Heart left ventricle (tissue), 16 donors: Measurements from ENCODE around the gene BTN2A1. TPM values are rescaled to one million over a fixed set of nuclear protein-coding genes. Genes with fewer than 3 reads are reported as not detected.
"Not testable (repeated sequence)": the region's sequence is repeated elsewhere in the genome, so short reads cannot be mapped to it uniquely, and the experiment has no call there.

Source experiments
- ATAC-seq, 4 donors: fragments of 200-7000 bp; cut with Tn5 transposase; one replicate each; pipeline ENCODE4 v1.9.1; 2020 to 2022; ENCODE audit warnings: moderate library complexity in 4 of 4, mild to moderate bottlenecking in 3 of 4, moderate number of reproducible peaks in 1 of 4
- DNase-seq, 5 donors: peaks; one replicate each; pipeline ENCODE4 v3.0.0-alpha.2; 2020
- H3K27ac ChIP-seq, 12 donors: fragments of 200-600 bp; sonication (generic) in 4 of 12; one replicate each; pipeline versions ENCODE4 v1.5.0 to v1.8.0; 2016 to 2022; ENCODE audit warnings: mild to moderate bottlenecking in 2 of 12
- H3K27me3 ChIP-seq, 9 donors: fragments of 200-600 bp; sonication (generic) in 2 of 9; one replicate each; pipeline versions ENCODE4 v1.5.1 to v1.8.0; 2016 to 2022; ENCODE audit warnings: mild to moderate bottlenecking in 3 of 9
- H3K36me3 ChIP-seq, 9 donors: fragments of 200-600 bp; sonication (generic) in 2 of 9; one replicate each; pipeline versions ENCODE4 v1.5.0 to v1.8.0; 2018 to 2022; ENCODE audit warnings: mild to moderate bottlenecking in 2 of 9
- H3K4me1 ChIP-seq, 12 donors: fragments of 200-600 bp; sonication (generic) in 4 of 12; one replicate each; pipeline versions ENCODE4 v1.5.0 to v1.8.0; 2016 to 2022; ENCODE audit warnings: mild to moderate bottlenecking in 3 of 12
- H3K4me3 ChIP-seq, 12 donors: fragments of 200-600 bp; sonication (generic) in 4 of 12; one replicate each; pipeline versions ENCODE4 v1.5.0 to v1.8.0; 2017 to 2022; ENCODE audit warnings: mild to moderate bottlenecking in 9 of 12, moderate library complexity in 4 of 12
- H3K9me3 ChIP-seq, 12 donors: fragments of 200-600 bp; sonication (generic) in 4 of 12; one replicate each; pipeline versions ENCODE4 v1.5.0 to v1.8.0; 2016 to 2022; ENCODE audit warnings: mild to moderate bottlenecking in 1 of 12
- POLR2A ChIP-seq, 2 donors: fragments of 450-650 bp; IDR thresholded peaks; one replicate each; pipeline ENCODE4 v1.6.1; 2017; ENCODE audit warnings: antibody characterized with exemption in 2 of 2, mild to moderate bottlenecking in 2 of 2, moderate library complexity in 2 of 2
- WGBS, 4 donors: extraction: QIAGEN DNeasy Blood & Tissue Kit in 2 of 4; methylation state at CpG; one replicate each; pipeline versions ENCODE4 v1.1.5 to v1.1.7; 2013 to 2018; 5-methylcytosine and 5-hydroxymethylcytosine counted together
- intact Hi-C, 10 donors: fragments of 100-400 bp; cut with DNase I; formaldehyde crosslinking; loops; one replicate each; pipeline versions ENCODE4 v1.11.1 to v1.14.2; 2022
- polyA plus RNA-seq, 2 donors: library from polyadenylated mRNA; stranded (reverse); fragments of 200-250 nt; gene quantifications; one replicate each; pipeline ENCODE4 v1.2.3, GENCODE V29; 2013
- total RNA-seq, 9 donors: library from RNA; depleted of rRNA in 2 of 9; stranded (reverse); fragments of >200 nt in 2 of 9; fragmentation: NEBNext Ultra II Directional in 3 of 9; extraction: Animal tissue kit (Norgen Biotek cat#: 25700) in 3 of 9; gene quantifications; one replicate each; pipeline versions ENCODE4 v1.1.0 to v1.2.4, GENCODE V29; 2016 to 2023
- TF ChIP-seq, protein P1 (sequence below), 12 donors: fragments of 200-600 bp; sonication (generic) in 4 of 12; IDR thresholded peaks; one replicate each; pipeline versions ENCODE4 v1.5.0 to v1.8.0; 2018 to 2022; ENCODE audit warnings: antibody characterized with exemption in 12 of 12, mild to moderate bottlenecking in 5 of 12
- donor health status: ischemic (EF 13 %, LVEDD 7.1; RV severe dilation, severe dysfunction).
- donor health status: healthy with polysubstance abuse.
- donor health status: DM: no; HTN: yes; CAD: no.
- donor health status: DM: no; HTN: no; CAD: no.
- donor health status: ischemic (EF 25% LVEDD 6.9; RV normal size, moderate dysfunction).
- donor health status: ischemic (EF 25% LVEDD 5.7; RV mildly dilated, moderate dysfunction).
- donor health status: healthy.
- donor health status: DM: yes; HTN: yes; CAD: no.
- donor health status: ischemic (EF 35%, LVEDD 5.7; RV mildly dilated, moderate dysfunction).
- donor health status: nonischemic (EF 11% LVEDD 7.7; RV severe dilation, severe dysfunction).
- donor health status: DM: yes; HTN: yes; CAD: no.
- donor health status: PGD.
- donor health status: ischemic (EF 29% LVEDD 5.4; RV normal size, mild dysfunction).
- donor health status: nonischemic (EF 23%, LVEDD 6.1; RV moderate dilation, normal function).

BTN2A1 gene
- total and polyA plus RNA-seq, 11 donors: 6.6 to 26.7 (median 14.8) TPM

DNA sequence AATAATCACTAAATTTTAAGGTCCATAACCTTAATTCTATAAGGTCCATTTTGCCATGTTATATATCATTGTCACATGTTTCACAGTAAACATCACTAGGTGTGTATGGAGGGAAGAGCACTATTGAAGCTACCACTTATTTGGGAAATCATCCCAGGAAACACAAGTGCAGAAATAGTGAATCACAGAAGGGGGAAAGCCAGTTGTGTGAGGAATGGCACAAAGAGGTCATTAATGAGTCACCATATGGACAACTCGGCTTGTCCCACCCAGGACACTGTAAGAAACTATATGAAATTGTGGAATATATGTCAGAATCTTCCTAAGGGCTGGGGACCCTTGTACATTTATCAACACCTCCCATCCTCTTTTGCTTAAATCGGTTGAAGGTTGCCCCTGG lies 42.0 kb upstream of the BTN2A1 start:
- no peak overlapping the region for H3K27ac ChIP-seq
- no peak for TF ChIP-seq POLR2A (IDR thresholded peaks at IDR 0.05)
- TF ChIP-seq, protein P1, sequence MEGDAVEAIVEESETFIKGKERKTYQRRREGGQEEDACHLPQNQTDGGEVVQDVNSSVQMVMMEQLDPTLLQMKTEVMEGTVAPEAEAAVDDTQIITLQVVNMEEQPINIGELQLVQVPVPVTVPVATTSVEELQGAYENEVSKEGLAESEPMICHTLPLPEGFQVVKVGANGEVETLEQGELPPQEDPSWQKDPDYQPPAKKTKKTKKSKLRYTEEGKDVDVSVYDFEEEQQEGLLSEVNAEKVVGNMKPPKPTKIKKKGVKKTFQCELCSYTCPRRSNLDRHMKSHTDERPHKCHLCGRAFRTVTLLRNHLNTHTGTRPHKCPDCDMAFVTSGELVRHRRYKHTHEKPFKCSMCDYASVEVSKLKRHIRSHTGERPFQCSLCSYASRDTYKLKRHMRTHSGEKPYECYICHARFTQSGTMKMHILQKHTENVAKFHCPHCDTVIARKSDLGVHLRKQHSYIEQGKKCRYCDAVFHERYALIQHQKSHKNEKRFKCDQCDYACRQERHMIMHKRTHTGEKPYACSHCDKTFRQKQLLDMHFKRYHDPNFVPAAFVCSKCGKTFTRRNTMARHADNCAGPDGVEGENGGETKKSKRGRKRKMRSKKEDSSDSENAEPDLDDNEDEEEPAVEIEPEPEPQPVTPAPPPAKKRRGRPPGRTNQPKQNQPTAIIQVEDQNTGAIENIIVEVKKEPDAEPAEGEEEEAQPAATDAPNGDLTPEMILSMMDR (IDR thresholded peaks at IDR 0.05): no peak
- peaks cover 0 to 33% (median 10%) of the 10 kb centered on the region in 9 donors for H3K36me3 ChIP-seq
- H3K9me3 ChIP-seq: peaks cover 0 to 8% (median 0%) of the 10 kb centered on the region in 12 donors
- intact Hi-C loops: no loop called here
- H3K27me3 ChIP-seq: no peaks in the 10 kb centered on the region
- WGBS, 4 donors: 84 to 94% (median 93%) methylated on average over 2 of the region's 2 CpGs
- H3K4me1 ChIP-seq: peaks cover 0 to 8% (median 6%) of the 10 kb centered on the region in 12 donors
- DNase-seq: no peak
- no peak for ATAC-seq
- H3K4me3 ChIP-seq: no peak overlapping the region

DNA sequence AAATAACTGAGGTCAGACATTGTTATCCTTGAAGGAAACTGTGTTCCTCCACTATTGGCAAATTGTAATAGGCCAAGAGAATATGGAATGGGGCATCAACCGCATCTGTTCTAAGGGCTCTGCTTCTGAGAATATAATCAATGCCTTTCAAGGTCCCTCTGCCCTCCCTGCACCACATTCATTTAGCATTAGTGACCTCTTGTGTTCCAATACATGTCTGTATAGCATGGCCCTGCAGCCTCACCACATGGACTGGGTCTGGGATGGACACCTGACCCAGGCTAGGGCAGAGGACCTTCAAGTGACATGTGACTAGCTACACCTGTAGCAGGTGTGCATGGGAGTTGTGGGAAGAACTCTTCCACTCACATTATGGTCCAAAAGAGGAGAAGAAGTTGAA lies 41.5 kb upstream of the BTN2A1 start:
- Histone ChIP-seq H3K27me3 (no peaks in the 10 kb centered on the region), H3K4me3 (no peak overlapping the region), H3K27ac (no peak overlapping the region), H3K9me3 (peaks cover 0 to 8% (median 0%) of the 10 kb centered on the region in 12 donors), H3K4me1 (peaks cover 0 to 10% (median 8%) of the 10 kb centered on the region in 12 donors), H3K36me3 (peaks cover 0 to 28% (median 5%) of the 10 kb centered on the region in 9 donors)
- TF ChIP-seq POLR2A (IDR thresholded peaks at IDR 0.05): no peak
- TF ChIP-seq, protein P1 (IDR thresholded peaks at IDR 0.05): no peak
- no peak for ATAC-seq
- intact Hi-C loops: no loop called here
- DNase-seq: no peak
- 92 to 100% (median 95%) methylated on average over 1 of the region's 1 CpG for WGBS, 4 donors

DNA sequence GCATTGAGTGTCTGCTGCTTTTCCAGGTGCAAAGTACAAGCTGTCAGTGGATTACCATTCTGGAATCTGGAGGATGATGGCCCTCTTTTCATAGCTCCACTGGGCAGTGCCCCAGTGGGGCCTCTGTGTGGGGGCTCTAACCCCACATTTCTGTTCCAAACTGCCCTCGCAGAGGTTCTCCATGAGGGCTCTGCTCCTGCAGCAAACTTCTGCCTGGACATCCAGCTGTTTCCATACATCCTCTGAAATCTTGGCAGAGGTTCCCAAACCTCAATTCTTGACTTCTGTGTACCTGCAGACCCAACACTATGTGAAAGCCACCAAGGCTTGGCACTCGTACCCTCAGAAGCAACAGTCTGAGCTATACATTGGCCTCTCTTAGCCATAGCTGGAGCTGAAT lies 39.7 kb upstream of the BTN2A1 start:
- 93 to 96% (median 93%) methylated on average over 2 of the region's 2 CpGs for WGBS, 4 donors
- not testable (repeated sequence) for ATAC-seq

DNA sequence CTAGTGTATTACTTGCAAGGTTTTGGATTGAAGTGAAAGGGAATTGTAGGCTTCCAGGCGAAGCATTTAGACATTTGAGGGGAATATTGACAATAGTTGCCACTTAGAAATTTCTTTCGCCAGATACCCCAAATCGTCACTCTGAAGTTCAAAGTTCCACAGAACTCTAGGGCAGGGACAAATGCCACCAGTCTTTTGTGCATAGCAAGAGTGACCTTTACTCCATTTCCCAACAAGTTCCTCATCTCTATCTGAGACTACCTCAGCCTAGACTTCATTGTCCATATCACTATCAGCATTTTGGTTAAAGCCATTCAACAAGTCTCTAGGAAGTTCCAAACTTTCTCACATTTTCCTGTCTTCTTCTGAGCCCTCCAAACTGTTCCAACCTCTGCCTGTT lies 39.0 kb upstream of the BTN2A1 start:
- DNase-seq, H3K27me3 ChIP-seq, H3K9me3 ChIP-seq, intact Hi-C loops, ATAC-seq, H3K36me3 ChIP-seq, H3K27ac ChIP-seq, H3K4me3 ChIP-seq: not testable (repeated sequence)
- peaks cover 0 to 23% (median 11%) of the 10 kb centered on the region in 12 donors for H3K4me1 ChIP-seq
- 94 to 97% (median 97%) methylated on average over 3 of the region's 3 CpGs for WGBS, 4 donors

More for the DNA sequence above, 39.7 kb upstream of the BTN2A1 start:
- peaks cover 0 to 20% (median 11%) of the 10 kb centered on the region in 12 donors for H3K4me1 ChIP-seq
- H3K9me3 ChIP-seq, intact Hi-C loops, H3K27ac ChIP-seq, H3K27me3 ChIP-seq, DNase-seq, H3K4me3 ChIP-seq: not testable (repeated sequence)
- peaks cover 0 to 10% (median 0%) of the 10 kb centered on the region in 9 donors for H3K36me3 ChIP-seq

DNA sequence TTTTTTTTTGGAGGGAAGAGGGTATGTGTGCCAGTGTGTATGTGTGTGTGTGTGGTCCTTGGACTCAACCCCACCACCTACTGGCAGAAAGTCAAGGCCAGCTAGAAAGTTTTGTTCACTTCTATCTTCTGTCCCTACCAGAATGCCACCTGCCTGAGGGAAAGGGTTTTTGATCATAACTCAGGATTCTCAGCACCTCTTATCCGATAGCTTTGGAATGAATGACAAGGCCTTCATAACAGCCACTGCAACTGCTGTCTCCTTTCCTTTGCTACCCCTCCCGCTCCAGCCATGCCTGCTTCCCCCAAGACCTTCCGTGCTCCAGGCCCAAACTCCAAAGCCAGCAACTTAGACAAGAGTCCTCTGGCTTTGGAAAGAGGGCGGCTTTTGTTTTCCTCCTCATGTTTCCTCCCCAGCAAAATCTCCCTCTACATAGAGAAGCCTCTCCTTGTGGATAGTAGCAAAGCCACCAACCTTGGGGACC lies 37.0 kb upstream of the BTN2A1 start:
- peak in 3 of 4 donors; percentile 6 to 44 (median 37) for ATAC-seq

More for the DNA sequence above, 37.0 kb upstream of the BTN2A1 start:
- H3K27ac ChIP-seq: peak overlapping the region in 11 of 12 donors; percentile 76 to 93 (median 86)
- peak overlapping the region; percentile 55 to 99 (median 78) for H3K4me3 ChIP-seq
- peaks cover 0 to 8% (median 0%) of the 10 kb centered on the region in 9 donors for H3K36me3 ChIP-seq
- H3K4me1 ChIP-seq: peaks cover 0 to 35% (median 14%) of the 10 kb centered on the region in 12 donors
- TF ChIP-seq POLR2A (IDR thresholded peaks at IDR 0.05): no peak
- TF ChIP-seq, protein P1 (IDR thresholded peaks at IDR 0.05): peak in 10 of 12 donors; percentile 11 to 50 (median 32)
- H3K9me3 ChIP-seq: peaks cover 0 to 8% (median 0%) of the 10 kb centered on the region in 12 donors
- 31 to 46% (median 34%) methylated on average over 4 of the region's 4 CpGs for WGBS, 4 donors
- peak in 1 of 5 donors; percentile 18 for DNase-seq
- intact Hi-C loops: loop anchor here in 1 of 10 donors (5.0 kb wide), 1 partner anchor 37 kb away; the partner anchor contains the start of gene BTN2A1
- H3K27me3 ChIP-seq: no peaks in the 10 kb centered on the region
